Tibial artery (tissue), 4 donors: ENCODE results near the gene SIT1.

ENCODE experiments used
- DNase-seq, 2 donors: peaks; one replicate each; pipeline ENCODE4 v3.0.0-alpha.2; 2019
- H3K27ac ChIP-seq, 2 donors: fragments of 200-600 bp; sonication (generic) in 1 of 2; 1 replicate in 1 of 2; 2 replicates in 1 of 2; pipeline ENCODE4 v1.5.1; 2018 to 2019; ENCODE audit warnings: mild to moderate bottlenecking in 1 of 2
- H3K27me3 ChIP-seq, 2 donors: fragments of 200-600 bp; sonication (generic) in 1 of 2; one replicate each; pipeline versions ENCODE4 v1.5.1 to v1.6.0; 2016 to 2019
- H3K36me3 ChIP-seq, 3 donors: fragments of 200-600 bp; sonication (generic) in 2 of 3; one replicate each; pipeline ENCODE4 v1.5.1; 2016 to 2019; ENCODE audit warnings: mild to moderate bottlenecking in 2 of 3
- H3K4me1 ChIP-seq, 4 donors: fragments of 200-600 bp; sonication (generic) in 2 of 4; 1 replicate in 3 of 4; 2 replicates in 1 of 4; pipeline ENCODE4 v1.5.1; 2016 to 2019
- H3K4me3 ChIP-seq, 2 donors: fragments of 200-600 bp; sonication (generic) in 1 of 2; 1 replicate in 1 of 2; 2 replicates in 1 of 2; pipeline ENCODE4 v1.5.1; 2018 to 2019; ENCODE audit warnings: mild to moderate bottlenecking in 2 of 2
- H3K9me3 ChIP-seq, 3 donors: fragments of 200-600 bp; sonication (generic) in 1 of 3; one replicate each; pipeline ENCODE4 v1.5.1; 2016 to 2019
- CTCF ChIP-seq, 2 experiments: fragments of 200-600 bp in 1 of 2; fragments of 450-650 bp in 1 of 2; IDR thresholded peaks; one replicate each; pipeline ENCODE4 v1.5.1; 2017 to 2019; ENCODE audit warnings: antibody characterized with exemption in 2 of 2, mild to moderate bottlenecking in 1 of 2, moderate library complexity in 1 of 2
- intact Hi-C: fragments of 100-400 bp; cut with DNase I; formaldehyde crosslinking; loops from one replicate; pipeline ENCODE4 v1.15.0; 2023; ENCODE audit warnings: low total_unique reads

Gene SIT1

GRCh38 chr9:35650341-35651158, at the start of gene SIT1:
TSS of gene SIT1 (minus strand) at chr9:35650931. CDS start at chr9:35650853, 78 bp downstream.
- Histone ChIP-seq H3K27me3 (no peaks in the 10 kb centered on the region), H3K36me3 (no peaks in the 10 kb centered on the region), H3K4me1 (peaks cover 0 to 20% (median 10%) of the 10 kb centered on the region in 4 donors), H3K4me3 (peak within 1 kb of the TSS in 1 of 2 donors; percentile 8), H3K9me3 (no peaks in the 10 kb centered on the region), H3K27ac (peak within 1 kb of the TSS; percentile 55 to 70)
- intact Hi-C loops = no loop called here
- TF ChIP-seq CTCF (IDR thresholded peaks at IDR 0.05) = no peak
- DNase-seq = peak in 1 of 2 donors; percentile 66

GRCh38 chr9:35700031-35700430, 49.3 kb upstream of the SIT1 start:
- no peak overlapping the region for H3K4me3 ChIP-seq

GRCh38 chr9:35698231-35698630, 47.5 kb upstream of the SIT1 start:
- no peak for DNase-seq

More at GRCh38 chr9:35700031-35700430, 49.3 kb upstream of the SIT1 start:
- no peaks in the 10 kb centered on the region for H3K9me3 ChIP-seq
- H3K27ac ChIP-seq = peak overlapping the region; percentile 96 to 97
- H3K4me1 ChIP-seq = peaks cover 0 to 41% (median 32%) of the 10 kb centered on the region in 4 donors
- intact Hi-C loops = no loop called here
- no peak for DNase-seq
- no peaks in the 10 kb centered on the region for H3K27me3 ChIP-seq
- TF ChIP-seq CTCF (IDR thresholded peaks at IDR 0.05) = no peak
- peaks cover 81 to 86% (median 84%) of the 10 kb centered on the region in 3 donors for H3K36me3 ChIP-seq

GRCh38 chr9:35697486-35697885, 46.8 kb upstream of the SIT1 start:
- no peak for TF ChIP-seq CTCF (IDR thresholded peaks at IDR 0.05)
- Histone ChIP-seq H3K4me3 (peak overlapping the region in 1 of 2 donors; percentile 7), H3K27me3 (no peaks in the 10 kb centered on the region), H3K27ac (peak overlapping the region; percentile 96 to 97), H3K36me3 (peaks cover 55 to 61% (median 58%) of the 10 kb centered on the region in 3 donors), H3K9me3 (no peaks in the 10 kb centered on the region), H3K4me1 (peaks cover 0 to 66% (median 40%) of the 10 kb centered on the region in 4 donors)
- intact Hi-C loops = loop anchor here (5.0 kb wide), 1 partner anchor 35 kb away; no protein-coding TSS in a partner anchor
- DNase-seq = no peak

More at GRCh38 chr9:35698231-35698630, 47.5 kb upstream of the SIT1 start:
- intact Hi-C loops = loop anchor here (5.0 kb wide), 1 partner anchor 36 kb away; no protein-coding TSS in a partner anchor
- Histone ChIP-seq H3K9me3 (no peaks in the 10 kb centered on the region), H3K4me3 (no peak overlapping the region), H3K36me3 (peaks cover 63 to 68% (median 66%) of the 10 kb centered on the region in 3 donors), H3K27me3 (no peaks in the 10 kb centered on the region), H3K4me1 (peaks cover 0 to 59% (median 40%) of the 10 kb centered on the region in 4 donors), H3K27ac (peak overlapping the region; percentile 96 to 97)
- TF ChIP-seq CTCF (IDR thresholded peaks at IDR 0.05) = no peak

GRCh38 chr9:35696520-35697215, 45.9 kb upstream of the SIT1 start:
- no peaks in the 10 kb centered on the region for H3K27me3 ChIP-seq
- H3K36me3 ChIP-seq = peaks cover 47 to 53% (median 50%) of the 10 kb centered on the region in 3 donors
- H3K9me3 ChIP-seq = no peaks in the 10 kb centered on the region
- peak overlapping the region; percentile 96 to 97 for H3K27ac ChIP-seq
- H3K4me3 ChIP-seq = peak overlapping the region in 1 of 2 donors; percentile 7
- peaks cover 0 to 74% (median 43%) of the 10 kb centered on the region in 4 donors for H3K4me1 ChIP-seq
- TF ChIP-seq CTCF (IDR thresholded peaks at IDR 0.05) = peak; percentile 85 to 87
- intact Hi-C loops = loop anchor here (5.0 kb wide), 1 partner anchor 34 kb away; no protein-coding TSS in a partner anchor
- peak; percentile 60 to 80 for DNase-seq
